ENCODE measurements around the gene STXBP4. TPM values are rescaled to one million over a fixed set of nuclear protein-coding genes. Genes with fewer than 3 reads are reported as not detected.
A peak's percentile ranks its signal among the peaks of the same experiment; 100 is the strongest.

STXBP4 gene
- total RNA-seq, 2 donors from 2014 or later: 5.2 to 6.9 TPM

- no peak for DNase-seq
- ATAC-seq: no peak
- intact Hi-C loops (cut with DNase I, micrococcal nuclease): no loop called here
These were observed 185.5 kb downstream of the STXBP4 start for GRCh38 chr17:55154101-55154500.

- no peak for ATAC-seq
- intact Hi-C loops (cut with DNase I, micrococcal nuclease): no loop called here
- no peak for DNase-seq
These were observed 187.4 kb downstream of the STXBP4 start for GRCh38 chr17:55155856-55156560.

GRCh38 chr17:55157165-55157564 is 188.6 kb downstream of the STXBP4 start:
- intact Hi-C loops (cut with DNase I, micrococcal nuclease): no loop called here
- DNase-seq (no peak), ATAC-seq (no peak)

GRCh38 chr17:55158439-55158838 is 189.9 kb downstream of the STXBP4 start:
- no peak for ATAC-seq
- intact Hi-C loops (cut with DNase I, micrococcal nuclease): no loop called here
- no peak for DNase-seq

GRCh38 chr17:55159251-55159650 is 190.7 kb downstream of the STXBP4 start:
- intact Hi-C loops (cut with DNase I, micrococcal nuclease): no loop called here
- no peak for ATAC-seq
- DNase-seq: no peak

- ATAC-seq: no peak
- no peak for DNase-seq
- intact Hi-C loops (cut with DNase I, micrococcal nuclease): no loop called here
These were observed 191.9 kb downstream of the STXBP4 start for GRCh38 chr17:55160501-55160900.

- ATAC-seq: no peak
- intact Hi-C loops (cut with DNase I, micrococcal nuclease): no loop called here
- DNase-seq: no peak
These were observed 193.5 kb downstream of the STXBP4 start for GRCh38 chr17:55161935-55162555.

- DNase-seq (no peak), ATAC-seq (no peak)
- intact Hi-C loops (cut with DNase I, micrococcal nuclease): no loop called here
These were observed 194.0 kb downstream of the STXBP4 start for GRCh38 chr17:55162556-55162946.

- no peak for DNase-seq
- intact Hi-C loops (cut with DNase I, micrococcal nuclease): no loop called here
- no peak for ATAC-seq
These were observed 194.8 kb downstream of the STXBP4 start for GRCh38 chr17:55163408-55163807.

- DNase-seq: peak in 1 of 2 donors; percentile 5
- intact Hi-C loops (cut with DNase I, micrococcal nuclease): no loop called here
- ATAC-seq: peak; percentile 61
These were observed 197.9 kb downstream of the STXBP4 start for GRCh38 chr17:55166506-55166905.

GRCh38 chr17:55167024-55167725 is 198.6 kb downstream of the STXBP4 start:
- ATAC-seq: peak; percentile 97
- intact Hi-C loops (cut with DNase I, micrococcal nuclease): no loop called here
- no peak for DNase-seq

GRCh38 chr17:55168958-55169687 is 200.6 kb downstream of the STXBP4 start:
- intact Hi-C loops (cut with DNase I, micrococcal nuclease): no loop called here

GRCh38 chr17:55171634-55172328 is 203.2 kb downstream of the STXBP4 start:
- DNase-seq: no peak
- ATAC-seq: no peak
- intact Hi-C loops (cut with DNase I, micrococcal nuclease): no loop called here

More at GRCh38 chr17:55168958-55169687, 200.6 kb downstream of the STXBP4 start:
- DNase-seq (no peak), ATAC-seq (no peak)

GRCh38 chr17:55172612-55173011 is 204.0 kb downstream of the STXBP4 start:
- ATAC-seq: no peak
- DNase-seq: no peak

GRCh38 chr17:55174133-55174532 is 205.6 kb downstream of the STXBP4 start:
- intact Hi-C loops (cut with DNase I, micrococcal nuclease): no loop called here
- ATAC-seq: no peak

More at GRCh38 chr17:55172612-55173011, 204.0 kb downstream of the STXBP4 start:
- intact Hi-C loops (cut with DNase I, micrococcal nuclease): no loop called here

GRCh38 chr17:55175788-55176427 is 207.3 kb downstream of the STXBP4 start:
- intact Hi-C loops (cut with DNase I, micrococcal nuclease): no loop called here
- no peak for DNase-seq
- no peak for ATAC-seq

More at GRCh38 chr17:55174133-55174532, 205.6 kb downstream of the STXBP4 start:
- DNase-seq: no peak

GRCh38 chr17:55177159-55177854 is 208.7 kb downstream of the STXBP4 start:
- intact Hi-C loops (cut with DNase I, micrococcal nuclease): no loop called here
- no peak for DNase-seq
- ATAC-seq: no peak

GRCh38 chr17:55177855-55178217 is 209.3 kb downstream of the STXBP4 start:
- ATAC-seq (peak; percentile 38), DNase-seq (peak in 1 of 2 donors; percentile 4)
- intact Hi-C loops (cut with DNase I, micrococcal nuclease): no loop called here
